D721Med (cell line): ENCODE results near the gene UBE2I.

Experiments used
- DNase-seq: peaks from one replicate; pipeline ENCODE4 v3.0.0; 2011; ENCODE audit warnings: low spot score; ENCODE audit not compliant: insufficient read length
- FAIRE-seq: peaks from 2 replicates; lab custom pipeline; 2011; peaks lifted over from hg19 to GRCh38; lab: Jason Lieb, UNC
- CTCF ChIP-seq: IDR thresholded peaks from 2 replicates; pipeline ENCODE4 v1.5.1; 2012; ENCODE audit warnings: mild to moderate bottlenecking, control low read depth; ENCODE audit not compliant: insufficient read depth; ENCODE audit errors: missing control alignments

The UBE2I gene

GRCh38 chr16:1331712-1332617, 22.5 kb downstream of the UBE2I start:
- TF ChIP-seq CTCF = no peak
- DNase-seq = no peak
- no peak for FAIRE-seq

GRCh38 chr16:1332618-1333148, 23.2 kb downstream of the UBE2I start:
- TF ChIP-seq CTCF = no peak
- DNase-seq = no peak
- FAIRE-seq = no peak

GRCh38 chr16:1333149-1333812, 23.8 kb downstream of the UBE2I start, which contains the start of gene BAIAP3:
Gene BAIAP3, plus strand, starts transcription at chr16:1333645. Its CDS starts 4,905 bp downstream, at chr16:1338550.
- DNase-seq (peak; percentile 74), FAIRE-seq (no peak)
- TF ChIP-seq CTCF = no peak

GRCh38 chr16:1333854-1334700, 24.6 kb downstream of the UBE2I start:
- no peak for TF ChIP-seq CTCF
- DNase-seq (no peak), FAIRE-seq (no peak)

GRCh38 chr16:1334739-1335138, 25.3 kb downstream of the UBE2I start:
- TF ChIP-seq CTCF = no peak
- FAIRE-seq = no peak

GRCh38 chr16:1335211-1335971, 26.0 kb downstream of the UBE2I start:
- TF ChIP-seq CTCF = no peak
- DNase-seq = no peak
- FAIRE-seq = no peak

More at GRCh38 chr16:1334739-1335138, 25.3 kb downstream of the UBE2I start:
- DNase-seq = no peak
